DND-41 (cell line): ENCODE measurements around the gene HERC3.

ENCODE experiments used
- CTCF ChIP-seq: IDR thresholded peaks from 2 replicates; pipeline ENCODE4 v1.5.1; 2012; ENCODE audit warnings: borderline replicate concordance, low read length, moderate library complexity, mild to moderate bottlenecking; ENCODE audit not compliant: poor library complexity, severe bottlenecking; ENCODE audit errors: extremely low read depth
- EZH2 ChIP-seq: IDR thresholded peaks from 3 replicates; pipeline ENCODE4 v1.6.1; 2012; ENCODE audit warnings: borderline replicate concordance, low read depth, mild to moderate bottlenecking, moderate library complexity, low read length, inconsistent platforms; ENCODE audit not compliant: severe bottlenecking

GRCh38 chr4:88604978-88605678 is 12.8 kb downstream of the HERC3 start:
- TF ChIP-seq CTCF (no peak), EZH2 (no peak)
